ENCODE results near the gene LEAP2.

LEAP2 gene, protein sequence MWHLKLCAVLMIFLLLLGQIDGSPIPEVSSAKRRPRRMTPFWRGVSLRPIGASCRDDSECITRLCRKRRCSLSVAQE

DNA sequence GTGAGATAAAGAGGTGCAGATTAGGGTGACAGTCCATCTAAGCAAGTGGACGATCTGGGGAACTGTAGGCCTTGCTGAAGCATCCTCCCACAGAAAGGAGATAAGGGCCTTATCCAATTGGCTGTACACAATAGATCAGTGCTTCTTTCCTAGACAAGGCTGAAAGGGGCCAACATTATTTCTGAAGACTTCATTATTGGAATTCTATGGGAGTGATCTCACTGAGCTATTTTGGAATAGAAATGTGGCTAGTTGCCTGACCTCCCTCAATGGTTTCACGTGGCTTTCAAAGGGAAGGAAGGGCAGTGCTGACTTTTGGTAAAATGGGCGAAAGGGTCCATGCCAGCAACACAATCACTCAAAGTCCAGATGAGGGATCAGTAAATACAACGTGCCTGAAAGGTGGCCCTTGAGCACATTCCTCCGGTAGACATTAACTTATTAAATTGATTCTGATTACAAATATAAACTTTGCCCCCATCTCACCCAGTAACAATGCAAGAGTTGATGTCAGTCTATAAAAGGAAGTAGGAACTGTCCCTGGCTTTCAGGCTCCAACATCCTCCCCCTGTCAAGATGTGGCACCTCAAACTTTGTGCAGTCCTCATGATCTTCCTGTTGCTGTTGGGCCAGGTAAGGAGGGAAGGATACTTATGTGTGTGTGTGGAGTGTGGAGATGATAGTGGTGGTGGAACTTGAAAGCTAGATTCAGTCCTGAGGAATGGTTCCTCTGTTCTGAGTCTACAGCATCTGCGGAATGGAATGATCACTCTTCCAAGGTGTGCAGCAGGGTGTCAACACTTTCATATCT lies at the start of gene LEAP2:
Gene LEAP2, plus strand, starts transcription at position 550 of the 811 bp plus-strand sequence. Its CDS starts 27 bp downstream, at position 577.
- no peak for DNase-seq

DNA sequence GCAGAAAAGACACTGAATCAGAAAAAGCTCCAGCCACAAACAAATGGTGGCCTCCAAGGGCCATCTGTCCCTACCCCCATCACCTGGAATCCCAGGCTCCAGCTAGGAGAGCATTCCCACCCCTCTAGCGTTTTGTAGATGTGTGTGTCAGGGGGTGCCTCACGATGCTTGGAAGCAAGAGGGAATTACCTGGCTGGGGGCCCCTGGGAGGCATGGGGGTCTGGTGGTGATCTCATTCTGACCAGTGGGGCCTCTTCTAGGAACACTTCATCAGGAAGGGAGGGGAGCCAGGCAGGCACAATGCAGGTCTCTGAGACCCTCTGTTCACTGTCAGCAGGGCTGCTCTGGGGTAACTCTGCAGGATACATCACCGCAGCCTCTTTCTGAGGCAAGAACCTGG lies 49.0 kb upstream of the LEAP2 start:
- DNase-seq, result no peak

GRCh38 chr5:132825033-132825833 lies 48.2 kb upstream of the LEAP2 start:
- DNase-seq, result no peak

DNA sequence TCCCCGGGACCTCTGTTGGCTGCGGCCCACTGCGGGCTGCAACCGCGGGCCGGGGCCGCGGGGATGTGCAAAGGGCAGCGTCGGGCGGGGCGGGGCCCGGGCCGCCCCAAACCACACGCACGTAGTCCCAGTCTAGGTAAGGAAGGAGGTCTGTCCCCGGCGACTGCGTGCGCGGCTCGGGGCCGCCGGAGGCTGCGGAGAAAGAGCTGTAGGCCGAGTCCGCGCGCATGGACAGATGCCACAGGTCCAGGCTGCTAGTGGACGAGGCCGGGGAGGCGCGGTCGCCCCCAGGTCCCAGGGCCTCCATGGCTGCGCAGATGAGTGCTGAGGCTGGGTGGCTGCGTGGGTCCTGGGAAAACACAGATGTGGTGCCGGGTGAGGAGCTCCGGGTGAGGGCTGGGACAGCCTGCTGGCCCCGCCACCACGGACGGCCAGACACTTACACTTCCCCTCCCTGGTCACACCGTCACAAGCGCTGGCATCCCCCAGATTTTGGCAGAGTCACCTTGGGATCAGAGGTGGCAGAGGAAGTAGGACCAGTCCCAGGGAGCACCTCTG lies 47.6 kb upstream of the LEAP2 start:
- no peak for DNase-seq

DNA sequence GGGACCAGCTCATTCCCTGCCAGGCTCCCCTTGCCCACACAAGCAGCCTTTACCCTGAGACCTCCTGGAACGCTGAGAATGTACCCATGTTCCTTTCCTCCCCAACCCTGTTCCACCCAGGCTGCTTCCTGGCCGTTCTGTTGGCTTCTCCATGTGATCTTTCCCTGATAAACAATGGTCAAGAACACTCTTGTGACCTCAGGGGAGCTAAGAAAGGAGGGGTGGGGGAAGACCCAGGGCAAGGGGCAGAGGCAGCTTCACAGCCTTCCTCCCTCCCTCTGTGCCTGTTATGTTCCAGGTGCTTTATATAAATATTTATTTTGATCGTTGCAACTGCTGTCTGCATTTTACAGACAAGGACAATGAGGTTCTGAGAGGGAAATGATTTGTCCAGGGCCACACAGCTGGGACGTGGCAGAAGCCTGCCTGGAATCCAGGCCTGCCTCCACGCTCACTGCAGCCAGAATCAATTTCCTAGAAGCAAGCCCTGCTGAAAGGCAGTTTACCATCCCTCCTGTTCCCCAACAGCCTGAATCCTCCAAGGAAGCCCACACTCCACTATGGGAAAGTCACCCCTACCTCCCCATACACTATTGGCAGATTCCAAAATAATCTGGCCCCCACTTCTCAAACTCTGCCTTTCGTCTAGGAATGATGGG lies 46.9 kb upstream of the LEAP2 start:
- no peak for DNase-seq

- no peak for DNase-seq
Measured at GRCh38 chr5:132827943-132828673, 45.4 kb upstream of the LEAP2 start.

- DNase-seq, result no peak
Measured at GRCh38 chr5:132828846-132829494, 44.5 kb upstream of the LEAP2 start.

DNA sequence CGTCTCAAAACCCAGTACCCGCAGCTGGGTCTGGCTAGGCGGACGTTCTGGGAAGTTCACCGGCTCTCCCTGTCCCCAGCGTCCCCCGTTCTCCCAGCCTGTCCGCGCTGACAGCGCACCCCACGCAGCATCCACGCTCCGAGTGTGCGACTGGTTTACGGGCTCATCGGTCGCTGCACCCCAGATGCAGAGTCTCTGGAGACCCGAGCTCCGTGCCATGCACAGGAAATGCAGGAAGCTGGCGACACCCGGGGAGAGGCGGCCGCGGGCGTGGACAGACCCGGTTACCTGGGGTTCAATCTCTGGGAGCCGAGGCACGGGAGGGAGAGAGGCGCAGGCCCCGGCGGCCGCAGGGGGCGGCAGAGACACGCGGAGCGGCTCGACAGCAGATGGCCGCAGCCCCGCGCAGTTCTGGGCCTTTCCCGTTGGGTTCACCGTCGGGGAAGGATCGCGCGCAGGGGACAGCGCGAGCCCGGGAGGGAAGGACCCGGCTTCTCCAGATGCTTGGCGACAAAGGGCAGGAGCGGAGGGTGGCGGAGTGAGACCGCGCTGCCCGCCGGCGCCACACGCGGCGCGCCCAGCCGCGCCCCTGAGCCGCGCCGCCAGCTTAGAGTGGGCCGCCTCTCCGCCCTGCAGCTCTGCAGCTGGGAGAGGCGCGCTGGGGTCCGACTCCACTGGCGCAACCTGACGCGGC lies 43.6 kb upstream of the LEAP2 start:
- DNase-seq, result peak; percentile 81

GRCh38 chr5:132830436-132831094 lies 42.9 kb upstream of the LEAP2 start, which contains the start of gene SHROOM1:
Gene SHROOM1 (minus strand): TSS chr5:132830647. CDS start chr5:132826140, 4,507 bp downstream.
- no peak for DNase-seq

DNA sequence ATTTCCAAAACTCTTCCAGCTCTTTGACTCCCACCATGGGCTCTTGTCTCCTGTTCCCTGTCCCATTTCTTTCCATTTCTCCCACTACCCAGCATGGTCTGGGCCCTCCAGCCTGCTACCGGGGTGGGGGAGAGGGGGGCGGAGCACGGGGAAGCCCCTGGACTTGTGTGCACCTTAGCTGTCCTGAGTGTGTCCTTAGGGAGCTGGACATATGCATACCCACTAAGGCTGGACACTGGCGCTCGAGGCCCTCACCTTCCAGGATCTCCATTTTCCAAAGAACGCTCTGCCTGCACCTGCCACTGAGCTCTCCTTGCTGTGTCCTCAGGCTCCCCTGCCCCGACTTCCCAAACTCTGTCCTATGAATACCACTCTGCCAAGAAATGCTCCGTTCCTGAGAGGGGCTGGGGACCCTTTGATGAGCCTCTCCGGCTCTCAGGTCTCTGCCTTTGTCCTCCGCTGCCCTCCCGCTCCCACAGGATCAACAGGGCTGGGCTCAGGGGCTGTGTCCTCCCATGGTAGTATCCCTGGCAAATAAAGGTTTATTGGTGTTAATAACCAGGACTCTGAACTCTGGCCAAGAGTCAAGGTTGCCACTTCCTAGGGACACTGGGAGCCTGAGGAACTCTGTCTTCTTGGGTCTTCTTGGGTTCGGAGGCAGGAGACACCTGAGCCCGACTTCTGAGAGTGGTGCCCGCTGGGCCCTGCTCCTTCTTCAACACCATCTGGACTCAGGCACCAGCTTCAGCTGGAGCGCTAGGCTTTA lies 42.2 kb upstream of the LEAP2 start:
- DNase-seq, result no peak

DNA sequence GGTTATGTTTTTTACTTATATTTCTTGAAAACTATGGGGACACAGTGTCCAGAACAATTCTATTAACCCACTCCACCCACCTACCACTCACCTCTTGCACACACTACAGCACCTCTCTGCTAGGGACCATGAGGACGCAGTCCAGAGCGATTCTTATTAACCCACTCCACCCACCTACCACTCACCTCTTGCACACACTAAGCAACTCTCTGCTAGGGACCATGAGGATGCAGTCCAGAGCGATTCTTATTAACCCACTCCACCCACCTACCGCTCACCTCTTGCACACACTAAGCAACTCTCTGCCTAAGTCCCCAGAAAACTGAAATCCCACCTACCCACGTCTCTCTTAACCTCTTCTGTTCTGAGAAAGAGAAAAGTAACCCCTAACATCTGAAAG lies 40.9 kb upstream of the LEAP2 start:
- DNase-seq, result no peak

DNA sequence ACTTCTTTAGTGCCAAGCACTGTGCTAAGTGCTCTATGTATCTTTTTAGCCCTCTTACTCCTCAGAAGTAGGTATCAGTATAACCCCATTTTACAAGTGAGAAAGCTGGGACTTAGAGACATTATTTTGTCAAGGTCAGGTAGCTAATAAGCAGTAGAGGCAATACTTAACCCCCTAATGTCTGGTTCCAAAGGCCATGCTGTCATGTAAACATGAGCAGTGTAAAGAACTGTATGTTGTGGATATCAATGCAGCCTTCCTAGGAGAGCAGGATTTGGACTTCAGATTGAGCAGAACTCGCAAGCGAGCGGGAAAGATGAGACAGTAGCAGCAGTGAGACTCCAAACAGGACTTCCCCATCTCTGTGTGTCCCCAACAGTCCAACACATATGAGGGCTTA lies 39.4 kb upstream of the LEAP2 start:
- no peak for DNase-seq

- DNase-seq, result no peak
Measured at GRCh38 chr5:132836852-132837251, 36.6 kb upstream of the LEAP2 start.

- DNase-seq, result no peak
Measured at GRCh38 chr5:132837868-132838267, 35.6 kb upstream of the LEAP2 start.

- no peak for DNase-seq
Measured at GRCh38 chr5:132838516-132839282, 34.8 kb upstream of the LEAP2 start.

GRCh38 chr5:132839426-132840301 lies 33.8 kb upstream of the LEAP2 start:
- no peak for DNase-seq

DNA sequence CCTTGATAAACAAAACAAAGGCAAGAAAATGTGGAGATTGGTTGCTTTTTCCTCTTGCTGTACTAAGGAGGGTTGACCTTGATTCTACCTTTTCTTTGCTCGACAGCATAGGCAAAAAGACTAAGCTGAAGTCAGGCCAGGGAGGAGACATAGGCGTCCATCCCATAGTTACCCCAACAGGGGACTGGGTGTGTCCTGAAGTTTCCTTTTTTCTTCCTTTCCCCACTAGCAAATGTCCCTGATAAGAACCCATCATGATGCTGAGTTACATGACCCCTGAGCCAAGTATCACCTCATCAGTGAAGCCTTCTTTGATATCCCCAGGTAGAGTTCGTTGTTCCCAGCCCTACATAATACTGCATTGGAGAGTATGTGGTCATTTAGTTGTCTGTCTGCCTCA lies 33.2 kb upstream of the LEAP2 start:
- no peak for DNase-seq

DNA sequence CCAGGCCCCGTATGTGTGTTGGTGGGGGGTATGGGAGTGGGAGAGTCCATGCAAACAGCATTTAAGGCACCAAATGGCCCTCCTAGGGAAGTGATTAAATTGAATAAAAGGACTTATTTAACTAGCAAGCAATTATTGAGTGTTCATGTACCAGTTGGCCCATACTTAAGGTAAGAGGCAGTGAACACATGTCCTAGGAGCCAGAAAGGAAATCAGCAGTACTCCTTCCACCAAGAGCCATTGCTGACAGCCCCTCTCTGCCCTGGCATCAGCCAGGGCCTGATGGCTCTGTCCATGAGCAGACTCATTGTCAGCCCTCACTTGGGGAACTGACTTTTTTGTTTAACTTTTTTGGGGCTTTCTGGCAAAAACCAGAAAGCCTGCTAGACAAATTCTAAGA lies 32.6 kb upstream of the LEAP2 start:
- no peak for DNase-seq
